ENCODE results near the gene FOXN4. TPM values are rescaled to one million over a fixed set of nuclear protein-coding genes. Genes with fewer than 3 reads are reported as not detected.

The FOXN4 gene
- total and polyA plus RNA-seq, 9 of the 15 experiments (the other 6 are each of a cell fraction or from before 2014, with no cell fraction given) = not detected

- no peak overlapping the region for H3K4me3 ChIP-seq
- WGBS (ENCODE audit: insufficient coverage, low coverage, missing lambda C conversion rate) = 1% methylated on average over 8 of the region's 8 CpGs
- no peak overlapping the region for H3K4me2 ChIP-seq (ENCODE audit: insufficient read depth, low read length)
- ATAC-seq (no peak), DNase-seq (ENCODE audit: extremely low read depth in 1 of 4, low spot score in 3 of 4) (no peak), FAIRE-seq (no peak)
- no peaks in the 10 kb centered on the region for H3K79me2 ChIP-seq (ENCODE audit: control insufficient read depth, insufficient read depth, low read length)
- intact Hi-C loops (cut with micrococcal nuclease) = no loop called here
- no peak overlapping the region for H2AFZ ChIP-seq (ENCODE audit: low read depth, low read length)
- no TSS peak for BruUV-seq (replicated peaks)
- no peaks in the 10 kb centered on the region for H3K9me1 ChIP-seq (ENCODE audit: control insufficient read depth, insufficient read depth, low read length)
- ChIA-PET CTCF (ENCODE audit: low intra/inter-chr PET ratio) (no interaction called here), POLR2A (no interaction called here)
- H3K36me3 ChIP-seq (ENCODE audit: control insufficient read depth, insufficient read depth, low read length) = no peaks in the 10 kb centered on the region
- in situ Hi-C loops (cut with MboI) = no loop called here
- H3K27ac ChIP-seq (ENCODE audit: extremely low read depth, low read depth, low read length) = no peak overlapping the region
- no peaks in the 10 kb centered on the region for H3K9me3 ChIP-seq (replicated peaks; ENCODE audit: control insufficient read depth, insufficient read depth, low read depth, low read length)
- 0 out of 2 replicates have a peak, but pooled peaks cover 4% of the 10 kb centered on the region for H4K20me1 ChIP-seq (replicated peaks; ENCODE audit: control insufficient read depth, insufficient read depth, low read length)
- peaks cover 0 to 2% of the 10 kb centered on the region in 2 experiments; a peak in 2 of 5 replicates for H3K4me1 ChIP-seq (replicated peaks in 1 of 2; ENCODE audit: control insufficient read depth in 2 of 2, insufficient read depth in 2 of 2, low read length in 2 of 2)
- H3K9ac ChIP-seq (ENCODE audit: insufficient read depth in 1 of 2, low read depth in 2 of 2, low read length in 2 of 2) = no peak overlapping the region
- H3K27me3 ChIP-seq (ENCODE audit: control insufficient read depth in 2 of 2, insufficient read depth in 2 of 2, low read length in 2 of 2) = peaks cover 33 to 42% of the 10 kb centered on the region in 2 experiments; a peak in 4 of 5 replicates
- TF ChIP-seq SIRT6 (IDR thresholded peaks at IDR 0.05; ENCODE audit: low read depth, low read length) = no peak
- TF ChIP-seq E2F4 (CRISPR knock-in tag; IDR thresholded peaks at IDR 0.05; ENCODE audit: low read depth) = no peak
- TF ChIP-seq ZNF384 (IDR thresholded peaks at IDR 0.05; ENCODE audit: low read depth, low read length) = no peak
- TF ChIP-seq ZNF165 (CRISPR knock-in tag; IDR thresholded peaks at IDR 0.05; ENCODE audit: borderline replicate concordance) = no peak
- TF ChIP-seq THAP12 (CRISPR knock-in tag; IDR thresholded peaks at IDR 0.05) = no peak
- no peak for TF ChIP-seq HEY1 (CRISPR knock-in tag; IDR thresholded peaks at IDR 0.05; ENCODE audit: borderline replicate concordance)
- TF ChIP-seq BRD9 (IDR thresholded peaks at IDR 0.05; ENCODE audit: low read depth, partially characterized antibody) = no peak
- TF ChIP-seq USF2 (CRISPR knock-in tag; IDR thresholded peaks at IDR 0.05) = no peak
- no peak for TF ChIP-seq SMARCC2 (IDR thresholded peaks at IDR 0.05; ENCODE audit: low read depth)
- no peak for TF ChIP-seq GATA2 (CRISPR knock-in tag; IDR thresholded peaks at IDR 0.05)
- no peak for TF ChIP-seq ZBTB33 (CRISPR knock-in tag; IDR thresholded peaks at IDR 0.05)
- TF ChIP-seq ZNF444 (CRISPR knock-in tag; IDR thresholded peaks at IDR 0.05) = no peak
- TF ChIP-seq TEAD1 (CRISPR knock-in tag; IDR thresholded peaks at IDR 0.05) = no peak
- no peak for TF ChIP-seq MNT (conservative IDR thresholded peaks at IDR 0.05)
- TF ChIP-seq DDX20 (tag; IDR thresholded peaks at IDR 0.05; ENCODE audit: low read depth) = no peak
Observed at GRCh38 chr12:109304485-109304884, 4.6 kb downstream of the FOXN4 start.
